GM18907 (cell line): ENCODE data around the gene FCHSD2.

Source experiments
- ATAC-seq: cut with Tn5 transposase; IDR thresholded peaks from one replicate; pipeline ENCODE4 v1.9.1; 2021; ENCODE audit warnings: mild to moderate bottlenecking, moderate library complexity; ENCODE audit not compliant: unreplicated experiment

The FCHSD2 gene

DNA sequence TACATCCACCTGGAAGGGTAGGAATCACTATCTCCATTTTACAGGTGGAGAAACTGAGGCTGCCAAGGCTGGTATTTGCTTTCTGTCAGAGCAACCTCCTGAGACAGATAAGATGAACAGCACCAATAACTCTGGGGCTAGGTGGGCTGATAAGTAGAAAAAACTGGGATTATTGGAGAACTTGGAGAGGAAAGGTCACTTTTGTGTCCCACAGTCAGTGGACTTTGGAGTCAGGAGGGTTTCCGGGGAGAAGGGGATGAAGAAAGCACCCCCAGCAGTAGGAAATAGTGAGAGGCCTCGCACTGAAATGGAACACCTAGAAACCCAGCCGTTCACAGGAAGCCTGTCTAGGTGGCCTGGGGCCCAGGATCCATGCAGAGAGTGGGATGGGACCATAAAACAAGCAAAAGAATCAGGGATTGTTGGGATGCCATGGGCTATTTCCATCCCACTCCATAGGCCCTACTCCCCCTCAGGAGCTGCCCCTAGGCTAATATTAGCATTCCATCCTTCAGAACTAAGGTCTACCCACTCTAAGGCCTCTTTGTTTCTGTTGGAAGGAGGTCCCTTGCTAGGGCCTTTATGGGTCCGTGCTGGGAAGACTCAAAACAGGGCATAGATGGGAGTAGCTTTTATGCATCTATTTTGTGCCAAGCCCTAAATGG is 31.0 kb upstream of the FCHSD2 start:
- no peak for ATAC-seq

DNA sequence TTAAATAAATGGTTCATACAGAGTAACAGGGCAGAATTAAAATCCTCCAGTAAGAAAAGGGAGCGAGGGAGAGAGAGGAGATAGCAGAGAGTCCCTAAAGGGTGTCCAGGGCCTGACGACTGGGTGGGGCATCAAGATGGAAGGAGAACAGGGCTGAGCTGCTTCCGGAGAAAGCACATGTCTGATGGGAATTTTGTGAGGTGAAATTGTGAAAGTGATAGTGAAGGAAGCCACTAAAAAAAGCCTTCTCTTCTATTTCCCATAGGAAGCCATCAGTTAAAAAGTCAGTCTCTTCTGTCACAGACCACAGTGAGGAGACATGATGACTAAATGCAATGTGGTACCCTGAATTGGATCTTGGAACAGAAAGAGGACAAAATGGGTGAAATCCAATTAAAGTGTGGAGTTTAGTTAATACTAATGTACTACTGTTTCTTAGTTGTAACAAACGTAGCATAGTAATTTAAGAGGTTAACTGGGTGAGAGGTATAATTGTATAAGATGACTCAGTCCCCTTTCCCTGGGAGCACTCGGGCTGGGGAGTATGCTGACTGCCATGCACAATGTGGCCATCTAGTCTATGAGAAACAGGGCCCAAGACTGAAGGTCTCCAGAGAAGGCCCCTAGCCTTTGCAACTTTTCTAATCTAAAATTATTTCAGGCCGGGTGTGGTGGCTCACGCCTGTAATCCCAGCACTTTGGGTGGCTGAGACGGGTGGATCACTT is 29.5 kb upstream of the FCHSD2 start:
- ATAC-seq: no peak

DNA sequence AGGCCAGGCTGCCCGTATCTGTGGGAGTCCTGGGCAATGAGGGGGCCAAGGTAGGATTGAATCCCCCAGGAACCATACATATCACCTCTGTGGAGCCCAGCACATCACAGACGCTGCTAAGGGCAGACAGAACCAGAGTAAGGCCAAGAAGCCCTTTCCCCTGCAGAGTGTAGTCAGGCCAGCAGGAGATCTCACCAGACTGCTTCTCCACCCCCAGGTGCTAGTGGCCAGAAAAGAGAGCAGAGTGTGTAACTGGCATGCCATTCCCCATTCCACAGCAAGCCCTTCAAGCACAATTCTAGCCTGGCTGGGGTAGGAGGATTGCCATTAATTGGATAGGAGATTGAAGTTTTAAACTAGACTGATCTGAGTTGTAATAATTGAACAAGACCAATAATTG is 28.0 kb upstream of the FCHSD2 start:
- no peak for ATAC-seq

DNA sequence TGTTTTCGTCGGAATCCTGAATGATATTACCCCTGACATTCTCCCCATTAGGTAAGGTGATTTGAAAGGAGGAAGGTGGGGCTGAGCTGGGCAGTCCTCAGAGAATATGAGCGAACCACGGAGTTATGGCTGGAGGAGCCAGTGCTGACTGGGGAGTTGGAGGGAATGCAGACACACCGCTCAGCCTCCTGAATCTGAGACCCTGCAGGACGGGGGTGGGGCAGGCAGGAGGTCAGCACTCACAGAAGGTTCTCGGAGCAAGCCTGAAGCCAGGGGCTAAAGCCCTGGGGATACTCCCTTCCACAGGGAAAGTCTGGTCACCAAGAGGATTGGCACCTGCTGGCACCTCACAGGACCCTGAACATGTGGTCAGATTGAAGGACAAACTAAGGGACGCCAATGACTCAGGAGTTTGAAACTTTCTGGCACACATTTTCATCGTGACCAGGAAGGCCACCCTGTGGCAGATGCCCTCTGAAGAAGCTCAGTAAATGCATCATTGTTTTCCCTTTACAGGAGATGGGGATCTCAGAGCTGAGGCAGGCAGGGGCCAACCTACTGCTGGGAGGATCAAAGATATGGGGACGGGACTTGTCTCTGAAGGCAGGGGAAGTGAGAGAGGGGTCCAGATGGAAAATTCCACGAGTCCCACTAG is 26.9 kb upstream of the FCHSD2 start:
- ATAC-seq: no peak

DNA sequence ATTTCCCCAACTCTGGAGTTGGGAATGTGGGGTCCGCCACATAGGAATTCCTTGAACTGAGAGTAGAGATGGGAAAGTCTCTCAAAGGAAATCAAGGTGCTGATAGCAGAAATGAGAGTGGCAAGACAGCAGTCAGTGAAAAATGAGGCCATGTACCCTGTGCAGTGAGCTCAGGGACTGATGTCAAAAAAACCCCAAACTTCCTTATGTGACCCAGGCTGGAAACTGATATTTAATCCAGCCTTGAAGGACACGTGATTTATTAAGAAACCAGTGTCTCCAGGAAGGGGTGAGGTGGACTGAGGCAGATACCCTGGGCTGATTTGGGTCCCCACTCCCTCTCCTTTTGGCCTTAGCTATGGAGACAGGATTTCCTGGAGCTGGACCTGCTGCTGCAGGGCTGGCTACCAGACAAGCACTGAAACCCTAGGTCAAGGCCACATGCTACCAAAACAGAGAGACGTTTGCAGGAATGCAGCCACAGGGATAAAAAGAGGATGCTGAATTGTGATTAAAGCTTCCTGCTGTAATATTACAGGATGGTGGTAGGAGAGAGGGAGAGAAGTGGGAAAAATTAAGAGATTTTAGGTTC is 25.3 kb upstream of the FCHSD2 start:
- ATAC-seq: no peak

DNA sequence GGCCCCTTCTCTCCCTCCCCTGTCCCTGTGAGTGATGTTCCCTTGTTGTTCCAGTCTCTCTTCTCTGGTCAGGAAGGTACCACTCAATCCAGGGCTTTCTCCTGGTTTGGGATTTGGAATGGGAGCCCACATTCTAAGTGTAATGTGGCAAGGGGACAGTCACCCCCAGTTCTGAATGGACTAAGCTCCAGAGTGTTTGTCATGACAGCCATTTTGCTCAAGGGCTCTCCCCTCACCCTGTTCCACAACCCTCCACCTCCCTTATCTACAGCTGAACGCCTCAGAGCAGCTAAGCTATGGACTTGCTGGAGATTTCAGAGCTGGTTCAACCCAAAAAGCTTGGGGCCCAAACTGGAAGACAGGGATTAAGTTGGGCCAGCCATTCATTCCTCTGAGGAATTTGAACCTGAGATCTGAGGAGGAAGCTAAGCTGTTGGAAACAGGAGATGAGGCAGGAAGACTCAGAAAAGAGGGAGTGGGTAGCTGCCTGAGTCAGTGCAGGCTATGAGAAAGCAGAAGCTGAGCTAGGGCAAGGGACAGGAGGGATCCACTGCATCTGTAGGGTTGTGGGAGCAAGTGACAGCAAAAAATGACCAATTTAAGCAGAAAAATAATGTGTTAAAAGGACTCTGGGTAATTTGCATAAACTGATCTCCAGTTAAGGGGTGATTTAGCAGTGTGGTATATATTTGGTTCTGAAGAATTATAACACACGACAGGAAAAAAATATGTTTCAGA is 22.9 kb upstream of the FCHSD2 start:
- no peak for ATAC-seq

DNA sequence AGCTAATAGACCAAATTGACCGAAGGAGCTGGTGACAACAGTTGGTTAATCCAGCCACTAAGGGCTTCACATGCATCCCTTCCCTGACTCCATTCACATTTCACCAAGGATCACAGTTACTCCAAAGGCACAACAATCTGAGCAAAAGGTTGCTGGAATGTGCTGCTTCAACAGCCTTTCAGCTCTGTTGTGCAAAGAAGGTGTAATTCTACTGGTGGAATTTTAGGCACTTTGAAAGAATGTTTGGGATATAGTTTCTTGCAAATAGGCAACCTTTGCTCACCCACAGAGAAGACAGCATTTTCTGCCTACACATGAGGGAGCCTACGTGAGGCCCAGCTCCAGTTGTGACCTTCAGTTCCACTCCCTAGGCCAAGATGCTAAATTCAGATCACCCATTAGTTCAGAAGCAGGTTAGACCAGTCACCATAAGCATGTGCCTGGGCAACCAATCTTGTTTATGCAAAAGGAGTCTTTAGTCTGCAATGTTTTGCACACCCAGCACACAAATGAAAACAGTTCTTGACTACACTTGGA is 21.6 kb upstream of the FCHSD2 start:
- ATAC-seq: no peak

DNA sequence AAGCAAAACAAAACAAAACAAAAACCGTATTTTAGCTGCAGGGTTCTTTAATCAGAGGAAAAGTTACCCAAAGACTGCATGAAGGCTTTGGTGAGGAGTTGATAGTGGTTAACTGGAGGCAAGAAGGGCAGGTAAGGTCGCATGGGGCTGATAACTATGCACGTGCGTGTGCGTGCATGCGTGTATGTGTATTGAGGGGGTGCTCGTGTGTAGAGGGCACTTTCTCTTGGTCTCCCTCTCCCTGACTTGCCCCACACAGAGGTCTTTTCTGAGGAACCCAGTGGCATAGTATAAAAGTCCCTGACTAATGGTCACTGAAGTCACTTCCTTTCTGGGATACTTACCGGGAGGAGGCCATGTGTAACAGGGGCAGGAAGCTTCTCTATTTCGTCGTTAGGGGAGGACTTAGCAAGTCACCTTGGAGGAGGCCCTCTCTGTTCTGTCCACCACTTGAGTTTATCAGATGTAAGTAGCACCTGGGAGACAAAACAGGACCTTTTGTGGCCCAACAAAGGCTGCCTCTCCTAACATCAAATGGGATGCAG is 20.1 kb upstream of the FCHSD2 start:
- no peak for ATAC-seq

DNA sequence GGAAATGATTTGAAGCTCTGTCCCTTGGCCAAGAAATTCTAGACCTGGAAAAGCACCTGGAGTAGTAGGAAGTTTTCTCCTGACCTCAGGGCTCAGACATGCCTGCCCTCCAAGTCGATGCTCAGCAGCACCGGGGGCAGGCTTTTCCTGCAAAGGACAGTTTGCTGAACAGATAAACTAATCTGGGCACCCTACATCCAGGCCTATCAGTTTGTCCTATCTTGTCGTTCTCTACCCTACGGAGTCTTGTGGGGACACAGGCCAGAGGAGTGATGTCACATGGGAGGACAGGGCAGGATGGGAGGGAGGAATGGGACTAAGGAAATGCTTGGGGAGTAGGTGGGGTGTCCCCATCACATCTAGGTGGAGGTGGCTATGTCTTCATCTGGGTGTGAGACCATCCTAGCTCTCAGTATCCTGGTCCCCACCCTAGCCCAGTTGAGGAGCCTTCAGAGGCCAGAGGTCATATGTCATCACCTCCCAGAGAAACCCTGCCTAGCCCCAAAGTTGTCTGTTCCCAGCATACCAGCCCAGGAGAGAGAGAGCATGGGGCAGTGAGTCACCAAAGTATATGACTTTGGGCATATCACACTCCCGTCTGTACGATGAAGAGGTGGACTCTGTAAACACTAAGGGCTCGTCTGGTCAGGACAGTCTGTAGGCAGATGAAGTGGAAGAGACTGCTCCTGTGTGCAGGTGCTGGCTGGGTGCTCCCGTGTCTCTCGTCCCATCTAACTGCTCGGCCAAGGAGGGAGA is 18.1 kb upstream of the FCHSD2 start:
- no peak for ATAC-seq

DNA sequence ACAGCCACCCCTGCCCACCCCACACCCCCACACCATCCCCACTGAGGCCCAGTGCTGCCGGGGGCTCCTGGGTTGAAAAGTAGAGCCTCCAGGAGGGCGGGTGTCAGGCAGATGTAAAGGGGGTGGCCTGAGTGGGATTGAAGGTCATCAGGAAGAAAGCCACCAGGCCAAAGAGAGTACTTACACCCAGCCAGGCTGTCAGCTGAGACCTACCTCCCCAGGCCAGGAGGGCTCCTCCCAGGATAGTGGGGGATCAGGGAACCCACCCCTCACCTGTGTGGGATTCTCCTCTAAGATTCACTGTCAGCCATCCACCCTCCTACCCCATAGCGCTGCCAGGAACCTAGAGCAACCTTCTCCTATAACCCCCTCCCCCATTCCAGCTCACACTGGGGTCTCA is 17.2 kb upstream of the FCHSD2 start:
- ATAC-seq: no peak

DNA sequence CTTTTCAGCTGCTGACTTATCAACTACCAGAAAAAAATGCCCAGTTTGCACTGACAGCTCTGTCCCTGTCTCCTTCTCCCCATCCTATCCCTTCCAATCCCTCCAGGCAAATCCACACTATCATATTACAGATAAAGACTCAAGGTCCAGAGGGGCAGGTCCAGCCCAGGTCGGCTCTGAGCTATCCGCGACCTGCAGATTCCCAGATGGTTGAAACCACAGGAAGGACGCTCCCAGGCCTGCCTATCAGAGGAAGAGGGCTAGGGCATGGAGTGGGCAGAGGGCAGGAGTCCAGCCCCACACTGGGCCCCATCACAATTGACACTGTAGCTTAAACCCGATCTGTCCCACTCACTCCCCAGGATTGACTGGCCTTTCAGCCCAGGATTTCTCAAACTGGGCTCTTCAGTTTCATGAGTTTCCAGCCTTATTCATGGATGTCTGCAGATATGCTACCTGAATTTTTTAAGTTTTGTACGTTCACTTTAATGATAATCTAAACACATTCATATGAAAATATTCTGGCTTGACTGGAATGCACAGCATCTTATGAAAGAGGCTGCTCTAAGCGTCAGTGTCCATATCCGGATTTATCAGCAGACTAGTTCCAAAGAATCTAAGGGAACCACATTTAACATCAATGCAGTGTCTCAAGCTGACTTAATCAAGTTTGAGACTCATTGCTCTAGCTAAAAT is 16.4 kb upstream of the FCHSD2 start:
- no peak for ATAC-seq

DNA sequence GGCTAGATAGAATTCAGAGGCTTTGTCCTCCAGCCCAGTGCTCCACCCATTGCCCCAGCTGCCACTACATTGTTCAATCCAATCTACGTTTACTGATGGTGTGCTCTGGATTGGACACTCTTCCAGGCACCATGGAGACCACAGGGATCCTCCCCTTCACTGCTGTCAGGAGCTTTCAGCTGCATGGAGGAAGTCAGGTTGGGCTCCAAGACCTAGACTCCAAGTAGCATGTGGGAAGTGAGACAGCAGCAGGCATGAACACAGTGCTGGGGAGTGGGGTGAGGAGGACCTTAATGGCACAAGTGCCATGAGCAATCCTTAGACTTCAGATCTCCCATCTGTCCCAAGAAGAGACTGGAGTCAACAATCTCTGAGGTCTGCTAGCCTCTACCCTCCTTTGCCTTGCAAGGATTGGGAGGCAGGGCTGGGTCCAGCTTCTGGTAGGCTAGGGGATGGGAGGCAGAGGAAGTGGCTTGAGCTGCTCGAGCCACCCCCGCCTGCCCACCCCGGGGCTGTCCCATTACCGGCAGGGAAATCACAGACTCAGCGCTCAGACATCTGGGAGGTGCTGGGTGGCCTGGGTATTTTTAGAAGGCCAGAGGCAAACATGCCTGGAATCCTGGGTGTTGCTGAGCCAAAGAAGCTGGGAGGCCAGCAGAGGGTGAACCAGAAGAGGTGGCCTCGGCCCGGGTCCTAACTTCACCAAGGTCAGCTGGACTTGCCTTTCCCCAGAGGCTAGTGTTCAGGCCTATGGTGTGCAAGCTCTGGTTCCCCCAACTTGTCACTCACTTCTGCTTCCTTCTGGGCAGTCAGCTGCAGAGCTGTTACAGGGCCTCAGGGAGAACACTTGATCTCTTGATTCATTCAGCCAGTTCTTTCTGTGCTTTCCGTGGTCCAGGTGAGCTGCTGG is 15.2 kb upstream of the FCHSD2 start:
- peak; percentile 38 for ATAC-seq

DNA sequence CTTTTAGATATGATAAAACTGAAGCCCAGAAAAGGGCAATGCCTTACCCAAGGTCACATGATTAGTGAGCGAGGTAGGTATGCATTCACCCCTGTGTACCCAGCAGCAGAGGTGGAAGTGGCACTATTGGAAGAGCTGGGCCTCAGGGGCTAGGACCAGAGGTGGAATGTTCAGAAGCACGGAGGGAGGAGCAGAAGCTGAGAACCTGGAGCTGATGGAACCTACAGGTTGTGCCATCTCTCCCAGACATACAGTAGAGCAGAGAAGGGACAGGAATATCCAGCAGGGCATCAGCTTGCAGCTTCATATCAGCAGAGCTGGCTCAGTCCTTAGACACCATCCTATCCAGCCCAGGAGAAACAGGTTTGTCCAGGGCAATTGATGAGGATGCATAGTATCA is 14.6 kb upstream of the FCHSD2 start:
- no peak for ATAC-seq

DNA sequence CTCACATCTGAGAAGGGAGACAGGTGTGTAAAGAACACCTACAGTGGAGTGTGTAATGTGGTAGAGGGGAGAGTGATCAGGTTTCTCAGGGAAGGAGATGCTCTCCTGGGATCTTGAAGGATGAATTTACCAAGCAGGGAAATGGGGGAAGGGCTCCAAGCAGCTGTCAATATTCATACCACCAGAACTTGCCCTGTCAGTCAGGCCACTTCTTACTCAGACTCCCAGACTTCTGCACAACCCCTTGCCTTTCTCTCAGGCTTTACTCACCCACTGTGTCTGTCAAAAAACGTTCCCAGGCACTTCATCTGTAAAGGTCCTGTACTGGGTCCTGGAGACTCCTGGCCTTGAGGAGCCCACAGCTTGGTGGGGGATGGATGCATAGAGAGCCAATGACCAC is 14.0 kb upstream of the FCHSD2 start:
- ATAC-seq: no peak

DNA sequence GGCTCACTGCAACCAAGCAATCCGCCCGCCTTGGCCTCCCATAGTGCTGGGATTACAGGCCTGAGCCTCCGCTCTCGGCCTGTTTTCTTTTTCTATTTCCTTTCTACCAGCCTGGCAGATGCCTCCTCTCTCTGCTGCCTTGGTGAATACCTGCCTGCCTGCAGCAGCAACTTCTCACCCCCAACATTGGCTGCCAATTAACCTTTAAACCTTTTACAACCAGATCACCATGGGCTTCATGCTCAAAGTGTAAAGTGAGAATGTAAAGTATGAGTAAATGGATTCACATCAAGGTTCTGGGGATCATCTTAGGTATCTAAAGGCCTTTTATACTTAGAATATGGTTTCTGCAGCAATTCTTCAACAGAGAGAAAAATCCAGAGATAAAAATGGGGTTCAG is 13.0 kb upstream of the FCHSD2 start:
- ATAC-seq: no peak

DNA sequence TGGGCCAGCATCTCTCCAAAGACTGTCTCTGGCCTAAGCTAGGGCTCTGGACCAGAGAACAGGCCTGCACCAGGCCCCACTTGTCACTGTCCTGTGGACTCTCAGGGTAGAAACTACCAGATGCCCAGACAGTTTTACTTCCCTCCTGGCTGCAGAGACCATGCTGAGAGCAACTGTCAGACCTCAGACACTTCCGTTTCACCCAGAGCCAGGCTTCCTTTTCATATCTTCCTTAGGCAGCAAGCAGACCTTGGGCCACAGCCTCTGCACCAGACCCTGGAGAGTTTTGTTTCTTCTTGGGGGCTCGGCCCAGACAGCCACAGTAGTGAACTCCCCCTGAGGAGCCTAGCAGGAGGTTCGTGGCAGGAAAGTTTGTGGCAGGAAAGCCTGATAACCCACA is 12.1 kb upstream of the FCHSD2 start:
- ATAC-seq: peak; percentile 53

DNA sequence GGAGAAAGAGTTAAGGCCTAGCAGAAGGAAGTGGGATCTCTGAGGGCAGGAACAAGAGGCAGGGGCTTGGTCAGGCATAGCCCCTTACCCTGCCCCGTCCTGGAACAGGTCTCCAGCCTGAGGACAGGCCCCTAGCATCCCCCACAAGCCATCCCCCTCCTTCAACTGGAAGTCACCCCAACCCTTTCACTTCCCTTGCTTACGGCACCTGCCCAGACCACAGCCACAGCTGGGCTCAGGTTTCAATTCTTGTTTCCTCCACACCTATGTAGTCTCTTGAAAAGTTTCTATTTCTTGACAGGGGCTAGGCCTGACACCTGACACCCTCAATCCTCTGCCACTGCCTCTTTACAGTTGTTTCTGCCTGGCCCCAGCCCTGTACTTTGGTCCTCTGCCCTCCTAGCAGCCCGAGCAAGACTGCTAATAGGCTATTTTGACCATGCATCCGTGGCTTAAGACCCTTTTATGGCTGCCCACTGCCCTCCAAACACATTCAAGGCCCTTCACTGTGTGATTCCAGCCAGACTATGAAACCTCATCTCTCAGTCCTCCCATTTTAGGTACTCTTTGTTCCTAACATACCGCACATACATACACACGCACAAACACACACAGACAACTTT is 10.9 kb upstream of the FCHSD2 start:
- ATAC-seq: peak; percentile 66
